PC-3 (cell line): Measurements from ENCODE around the gene TOM1L2. TPM values are rescaled to one million over a fixed set of nuclear protein-coding genes. Genes with fewer than 3 reads are reported as not detected.

ENCODE experiments used
- ATAC-seq: fragments of 200-7000 bp; cut with Tn5 transposase; 2 replicates; pipeline ENCODE4 v1.9.1; 2020; ENCODE audit warnings: mild to moderate bottlenecking, moderate library complexity
- BruUV-seq: library from RNA; stranded (reverse); fragments of 400-500 nt; replicated peaks from 2 replicates; lab custom pipeline; 2021; lab: Mats Ljungman, UMichigan
- CTCF ChIA-PET: fragments of 300-600 bp; sonication (Branson Sonifier 250); formaldehyde crosslinking; loops from one replicate; lab custom pipeline; 2022; ENCODE audit warnings: antibody characterized with exemption; lab: Charles Lee
- POLR2A ChIA-PET: fragments of 300-600 bp; sonication (Branson Sonifier 250); formaldehyde crosslinking; loops from one replicate; lab custom pipeline; 2022; ENCODE audit warnings: antibody characterized with exemption; ENCODE audit not compliant: unreplicated experiment; lab: Charles Lee
- DNase-seq: peaks from one replicate; pipeline ENCODE4 v3.0.0-alpha.2; 2015
- H2AFZ ChIP-seq: fragments of 300-600 bp; sonication (generic); 2 replicates; pipeline ENCODE4 v1.6.0; 2016; ENCODE audit warnings: antibody characterized with exemption, low read length
- H3F3A ChIP-seq: fragments of 300-600 bp; sonication (generic); one replicate; pipeline ENCODE4 v1.6.0; 2017; ENCODE audit warnings: antibody characterized with exemption, low read length, control low read depth, mild to moderate bottlenecking; ENCODE audit not compliant: unreplicated experiment
- H3K27ac ChIP-seq: fragments of 300-600 bp; sonication (generic); 2 replicates; pipeline ENCODE4 v1.5.1; 2016; ENCODE audit warnings: mild to moderate bottlenecking, low read length
- H3K27me3 ChIP-seq: fragments of 300-600 bp; sonication (generic); 2 replicates; pipeline ENCODE4 v1.6.1; 2016; ENCODE audit warnings: low read length, mixed read lengths
- H3K36me3 ChIP-seq: fragments of 300-600 bp; sonication (generic); 2 replicates; pipeline ENCODE4 v1.6.1; 2016; ENCODE audit warnings: low read depth, mixed run types, low read length, mixed read lengths
- H3K4me1 ChIP-seq: fragments of 300-600 bp; sonication (generic); 2 replicates; pipeline ENCODE4 v1.5.1; 2016; ENCODE audit warnings: low read length; ENCODE audit not compliant: insufficient read depth
- H3K4me2 ChIP-seq: fragments of 300-600 bp; sonication (generic); 2 replicates; pipeline ENCODE4 v1.6.0; 2016; ENCODE audit warnings: low read length
- H3K4me3 ChIP-seq: fragments of 300-600 bp; sonication (generic); 2 replicates; pipeline ENCODE4 v1.5.1; 2016; ENCODE audit warnings: mild to moderate bottlenecking, low read length, mixed read lengths
- H3K79me2 ChIP-seq: fragments of 300-600 bp; sonication (generic); 2 replicates; pipeline ENCODE4 v1.6.1; 2017; ENCODE audit warnings: low read length, mixed read lengths
- H3K9ac ChIP-seq: fragments of 300-600 bp; sonication (generic); 2 replicates; pipeline ENCODE4 v1.6.0; 2016; ENCODE audit warnings: mild to moderate bottlenecking, low read length
- H3K9me2 ChIP-seq: fragments of 300-600 bp; sonication (generic); replicated peaks from 2 replicates; pipeline ENCODE4 v1.6.1; 2016; ENCODE audit warnings: mixed run types, low read length, mixed read lengths
- H3K9me3 ChIP-seq: fragments of 300-600 bp; sonication (generic); 2 replicates; pipeline ENCODE4 v1.6.1; 2016; ENCODE audit warnings: low read length, mixed read lengths
- H4K20me1 ChIP-seq: fragments of 300-600 bp; sonication (generic); 2 replicates; pipeline ENCODE4 v1.6.1; 2016; ENCODE audit warnings: low read length, mixed read lengths
- CTCF ChIP-seq: fragments of 300-600 bp; sonication (generic); conservative IDR thresholded peaks from 2 replicates; pipeline ENCODE4 v1.5.1; 2017; ENCODE audit warnings: antibody characterized with exemption, low read depth, mild to moderate bottlenecking, low read length
- EZH2 ChIP-seq: fragments of 300-600 bp; sonication (generic); IDR thresholded peaks from one replicate; pipeline ENCODE4 v1.6.1; 2017; ENCODE audit warnings: antibody characterized with exemption, mild to moderate bottlenecking, low read length; ENCODE audit not compliant: unreplicated experiment
- EZH2phosphoT487 ChIP-seq: fragments of 300-600 bp; sonication (generic); IDR thresholded peaks from 2 replicates; pipeline ENCODE4 v1.6.1; 2018; ENCODE audit warnings: mild to moderate bottlenecking, antibody characterized with exemption, low read length, borderline replicate concordance
- intact Hi-C: fragments of 100-400 bp; cut with micrococcal nuclease; formaldehyde crosslinking; loops from 2 replicates; pipeline ENCODE4 v1.9.0; 2023
- total RNA-seq: library from RNA; depleted of rRNA; stranded (reverse); fragments of >200 nt; gene quantifications from 2 replicates; pipeline ENCODE4 v1.2.3, GENCODE V29; 2014

TOM1L2 gene
- total RNA-seq, 1 experiment from 2014 or later: 53.3 TPM

GRCh38 chr17:17826342-17826713 lies 145.9 kb downstream of the TOM1L2 start:
- ChIA-PET CTCF (no interaction called here), POLR2A (no interaction called here)
- DNase-seq (no peak), ATAC-seq (no peak)
- Histone ChIP-seq H4K20me1 (peaks cover 40% of the 10 kb centered on the region), H3K9ac (no peak overlapping the region), H3K4me3 (no peak overlapping the region), H3K9me3 (no peaks in the 10 kb centered on the region), H3K27me3 (no peaks in the 10 kb centered on the region), H3K27ac (peak overlapping the region; percentile 44), H3K36me3 (peaks cover 6% of the 10 kb centered on the region; the same call in 1 of the 2 replicates), H3F3A (no peaks in the 10 kb centered on the region), H3K9me2 (no peaks in the 10 kb centered on the region), H3K4me2 (no peak overlapping the region), H2AFZ (no peak overlapping the region), H3K4me1 (peaks cover 51% of the 10 kb centered on the region), H3K79me2 (peaks cover 95% of the 10 kb centered on the region)
- no TSS peak for BruUV-seq
- TF ChIP-seq EZH2phosphoT487 (no peak), CTCF (no peak), EZH2 (no peak)
- intact Hi-C loops: no loop called here

GRCh38 chr17:17824783-17825614 lies 147.2 kb downstream of the TOM1L2 start:
- CTCF ChIA-PET: no interaction called here
- no peak overlapping the region for H3K4me3 ChIP-seq
- H3K9ac ChIP-seq: peak overlapping the region; percentile 67
- no peaks in the 10 kb centered on the region for H3K9me3 ChIP-seq
- H3K27ac ChIP-seq: peak overlapping the region; percentile 85
- DNase-seq (no peak), ATAC-seq (no peak)
- H3K27me3 ChIP-seq: no peaks in the 10 kb centered on the region
- H2AFZ ChIP-seq: no peak overlapping the region
- H3K4me2 ChIP-seq: peak overlapping the region; percentile 66
- no peaks in the 10 kb centered on the region for H3K9me2 ChIP-seq
- no TSS peak for BruUV-seq
- no peaks in the 10 kb centered on the region for H3F3A ChIP-seq
- intact Hi-C loops: no loop called here
- H3K4me1 ChIP-seq: peaks cover 65% of the 10 kb centered on the region
- POLR2A ChIA-PET: no interaction called here
- H3K36me3 ChIP-seq: peaks cover 6% of the 10 kb centered on the region; the same call in 1 of the 2 replicates
- TF ChIP-seq EZH2 (no peak), CTCF (no peak), EZH2phosphoT487 (no peak)
- peaks cover 95% of the 10 kb centered on the region for H3K79me2 ChIP-seq
- H4K20me1 ChIP-seq: peaks cover 39% of the 10 kb centered on the region; the same call in 1 of the 2 replicates
